DND-41 (cell line): Measurements from ENCODE around the gene S100A8.

Source experiments
- ATAC-seq: fragments of 200-7000 bp; cut with Tn5 transposase; 3 replicates; pipeline ENCODE4 v1.9.1; 2021; ENCODE audit warnings: low read depth; ENCODE audit not compliant: insufficient read depth
- DNase-seq: peaks from one replicate; pipeline ENCODE4 v3.0.0-alpha.2; 2020
- H2AFZ ChIP-seq: 2 replicates; pipeline ENCODE4 v1.6.0; 2012; ENCODE audit warnings: low read depth, low read length
- H3K27ac ChIP-seq: 2 replicates; pipeline ENCODE4 v1.5.1; 2012; ENCODE audit warnings: low read length, inconsistent platforms
- H3K27me3 ChIP-seq: fragments of 200-600 bp; sonication (generic); 2 replicates; pipeline ENCODE4 v1.6.0; 2012; ENCODE audit warnings: low read length, mild to moderate bottlenecking, inconsistent platforms; ENCODE audit not compliant: insufficient read depth, poor library complexity
- H3K36me3 ChIP-seq: 2 replicates; pipeline ENCODE4 v1.5.1; 2012; ENCODE audit warnings: low read length, inconsistent platforms; ENCODE audit not compliant: insufficient read depth
- H3K4me1 ChIP-seq: 2 replicates; pipeline ENCODE4 v1.5.1; 2012; ENCODE audit warnings: mild to moderate bottlenecking, low read length; ENCODE audit not compliant: insufficient read depth
- H3K4me2 ChIP-seq: 2 replicates; pipeline ENCODE4 v1.6.0; 2012; ENCODE audit warnings: mild to moderate bottlenecking, moderate library complexity, low read length, inconsistent platforms; ENCODE audit not compliant: insufficient read depth
- H3K4me3 ChIP-seq, 2 experiments: fragments of 200-600 bp in 1 of 2; shearing (Covaris generic) in 1 of 2; 2 replicates each; pipeline ENCODE4 v1.5.1; 2012 to 2016; ENCODE audit warnings: inconsistent platforms in 2 of 2, low read length in 2 of 2, mild to moderate bottlenecking in 2 of 2, low read depth in 1 of 2, moderate library complexity in 1 of 2
- H3K79me2 ChIP-seq: 2 replicates; pipeline ENCODE4 v1.6.0; 2012; ENCODE audit warnings: low read length, inconsistent platforms; ENCODE audit not compliant: insufficient read depth
- H3K9ac ChIP-seq: 2 replicates; pipeline ENCODE4 v1.6.0; 2012; ENCODE audit warnings: low read depth, mild to moderate bottlenecking, inconsistent platforms, low read length, moderate library complexity
- H3K9me3 ChIP-seq: 2 replicates; pipeline ENCODE4 v1.5.1; 2012; ENCODE audit warnings: low read length, moderate library complexity, mild to moderate bottlenecking, inconsistent platforms; ENCODE audit not compliant: insufficient read depth, severe bottlenecking
- H4K20me1 ChIP-seq: 2 replicates; pipeline ENCODE4 v1.6.0; 2012; ENCODE audit warnings: low read length; ENCODE audit not compliant: insufficient read depth
- CTCF ChIP-seq: IDR thresholded peaks from 2 replicates; pipeline ENCODE4 v1.5.1; 2012; ENCODE audit warnings: borderline replicate concordance, low read length, moderate library complexity, mild to moderate bottlenecking; ENCODE audit not compliant: poor library complexity, severe bottlenecking; ENCODE audit errors: extremely low read depth
- EZH2 ChIP-seq: IDR thresholded peaks from 3 replicates; pipeline ENCODE4 v1.6.1; 2012; ENCODE audit warnings: borderline replicate concordance, low read depth, mild to moderate bottlenecking, moderate library complexity, low read length, inconsistent platforms; ENCODE audit not compliant: severe bottlenecking

Gene S100A8

GRCh38 chr1:153364156-153364555, 26.7 kb downstream of the S100A8 start:
- Histone ChIP-seq H3K4me1 (no peaks in the 10 kb centered on the region), H3K27me3 (peaks cover 48% of the 10 kb centered on the region), H2AFZ (no peak overlapping the region), H3K4me2 (no peak overlapping the region), H3K36me3 (no peaks in the 10 kb centered on the region), H3K79me2 (no peaks in the 10 kb centered on the region), H3K4me3 (no peak overlapping the region), H3K9me3 (no peaks in the 10 kb centered on the region), H3K9ac (no peak overlapping the region), H4K20me1 (no peaks in the 10 kb centered on the region), H3K27ac (no peak overlapping the region)
- DNase-seq (no peak), ATAC-seq (no peak)
- TF ChIP-seq CTCF, result no peak
- no peak for TF ChIP-seq EZH2

- Histone ChIP-seq H3K36me3 (no peaks in the 10 kb centered on the region), H3K9ac (no peak overlapping the region), H3K79me2 (no peaks in the 10 kb centered on the region), H3K9me3 (no peaks in the 10 kb centered on the region), H3K27me3 (peaks cover 48% of the 10 kb centered on the region), H3K27ac (no peak overlapping the region), H2AFZ (no peak overlapping the region), H3K4me2 (no peak overlapping the region), H3K4me3 (no peak overlapping the region), H3K4me1 (no peaks in the 10 kb centered on the region), H4K20me1 (no peaks in the 10 kb centered on the region)
- TF ChIP-seq CTCF, result no peak
- ATAC-seq (no peak), DNase-seq (no peak)
Measured at GRCh38 chr1:153363641-153364040, 27.2 kb downstream of the S100A8 start.

DNA sequence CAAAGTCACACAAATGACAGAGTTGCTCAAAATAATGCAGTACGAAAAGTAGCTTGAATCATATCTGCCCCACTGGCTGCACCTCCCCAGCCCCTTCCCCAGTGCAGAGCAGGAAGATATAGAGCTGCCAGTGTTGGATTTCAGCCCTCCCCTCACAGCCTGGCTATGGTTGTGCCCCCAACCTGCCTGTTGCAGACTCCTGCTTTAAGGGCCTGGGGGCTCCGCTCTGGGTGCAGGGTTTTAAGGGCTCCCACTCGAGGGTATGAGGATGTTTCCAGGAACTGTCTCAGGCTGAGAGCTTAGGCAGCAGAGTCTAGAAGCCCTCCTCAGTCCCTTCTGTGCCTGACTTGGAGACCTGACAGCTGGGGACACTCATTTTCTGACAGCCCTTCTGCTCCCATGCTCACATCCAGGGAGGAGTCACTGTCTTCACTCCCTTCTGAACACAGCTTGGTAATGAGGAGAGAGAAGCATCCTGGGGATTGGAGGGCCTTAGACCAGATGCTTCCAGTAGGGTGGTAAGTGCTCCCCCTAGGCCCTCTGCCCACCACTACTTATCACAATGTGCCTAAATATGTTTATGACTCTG, 28.6 kb downstream of the S100A8 start:
- no peaks in the 10 kb centered on the region for H4K20me1 ChIP-seq
- H3K27ac ChIP-seq, result no peak overlapping the region
- peaks cover 42% of the 10 kb centered on the region for H3K27me3 ChIP-seq
- H3K4me2 ChIP-seq, result no peak overlapping the region
- no peak for ATAC-seq
- H2AFZ ChIP-seq, result no peak overlapping the region
- no peak overlapping the region for H3K9ac ChIP-seq
- TF ChIP-seq CTCF (no peak), EZH2 (no peak)
- no peak overlapping the region for H3K4me3 ChIP-seq
- H3K4me1 ChIP-seq, result no peaks in the 10 kb centered on the region
- no peaks in the 10 kb centered on the region for H3K79me2 ChIP-seq
- DNase-seq, result no peak
- no peaks in the 10 kb centered on the region for H3K36me3 ChIP-seq
- no peaks in the 10 kb centered on the region for H3K9me3 ChIP-seq

DNA sequence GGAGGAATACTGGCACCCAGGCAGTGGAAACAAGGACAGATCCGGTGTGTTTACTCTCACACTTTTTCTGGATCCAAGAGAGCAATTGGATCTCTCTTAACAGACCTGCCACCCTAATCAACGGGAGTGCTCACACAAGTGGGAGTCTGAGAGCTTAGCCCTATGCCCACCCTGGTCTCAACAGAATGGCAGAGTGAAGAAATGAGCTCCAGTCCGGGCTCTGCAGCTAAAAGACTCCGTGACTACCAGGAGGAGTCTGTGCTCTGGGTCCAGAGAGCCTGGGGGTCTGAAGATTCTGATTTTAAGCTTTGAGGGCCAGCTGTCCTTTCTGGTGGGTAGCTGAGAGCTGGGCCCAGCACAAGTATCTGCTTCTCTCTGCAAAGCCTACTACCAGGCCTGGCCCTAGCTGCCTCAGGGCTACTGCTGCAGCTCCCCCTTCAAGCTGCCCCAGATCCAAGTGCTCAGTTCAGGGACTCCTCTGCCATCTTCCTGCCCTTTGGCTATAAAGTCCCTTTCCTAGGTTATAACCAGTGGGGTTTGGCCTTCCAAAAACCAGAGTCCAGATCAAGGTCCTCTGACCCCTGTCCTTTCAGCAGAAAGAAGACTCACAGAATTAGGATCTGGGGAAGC, 29.3 kb downstream of the S100A8 start:
- H3K27ac ChIP-seq, result no peak overlapping the region
- DNase-seq, result no peak
- no peak overlapping the region for H3K4me3 ChIP-seq
- peaks cover 43% of the 10 kb centered on the region for H3K27me3 ChIP-seq
- H3K9ac ChIP-seq, result no peak overlapping the region
- no peaks in the 10 kb centered on the region for H3K36me3 ChIP-seq
- ATAC-seq, result no peak
- H3K4me2 ChIP-seq, result no peak overlapping the region
- H3K79me2 ChIP-seq, result no peaks in the 10 kb centered on the region
- TF ChIP-seq CTCF (no peak), EZH2 (no peak)
- no peak overlapping the region for H2AFZ ChIP-seq
- no peaks in the 10 kb centered on the region for H4K20me1 ChIP-seq
- H3K4me1 ChIP-seq, result no peaks in the 10 kb centered on the region
- H3K9me3 ChIP-seq, result no peaks in the 10 kb centered on the region
